Measurements from ENCODE around the gene ZNF722.

DNA sequence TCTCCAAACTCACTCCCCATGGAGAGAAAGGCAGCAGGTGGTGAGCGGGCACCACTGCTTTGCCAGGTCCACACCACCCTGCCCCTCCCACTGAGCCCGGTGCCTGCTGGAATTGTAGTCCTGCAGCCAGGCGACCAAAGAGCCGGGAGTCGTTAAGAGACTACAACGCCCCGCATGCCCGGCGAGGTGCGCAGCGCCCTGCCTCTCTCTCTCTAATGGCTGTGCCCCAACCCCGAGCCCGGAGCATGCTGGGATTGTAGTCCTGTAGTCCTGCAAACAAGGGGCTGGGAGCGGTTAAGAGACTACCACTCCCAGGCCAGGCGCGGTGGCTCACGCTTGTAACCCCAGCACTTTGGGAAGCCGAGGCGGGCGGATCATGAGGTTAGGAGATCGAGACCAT, 38.4 kb downstream of the ZNF722 start:
- no peak for TF ChIP-seq POLR2AphosphoS5 (IDR thresholded peaks at IDR 0.05)
- TF ChIP-seq, protein P1, sequence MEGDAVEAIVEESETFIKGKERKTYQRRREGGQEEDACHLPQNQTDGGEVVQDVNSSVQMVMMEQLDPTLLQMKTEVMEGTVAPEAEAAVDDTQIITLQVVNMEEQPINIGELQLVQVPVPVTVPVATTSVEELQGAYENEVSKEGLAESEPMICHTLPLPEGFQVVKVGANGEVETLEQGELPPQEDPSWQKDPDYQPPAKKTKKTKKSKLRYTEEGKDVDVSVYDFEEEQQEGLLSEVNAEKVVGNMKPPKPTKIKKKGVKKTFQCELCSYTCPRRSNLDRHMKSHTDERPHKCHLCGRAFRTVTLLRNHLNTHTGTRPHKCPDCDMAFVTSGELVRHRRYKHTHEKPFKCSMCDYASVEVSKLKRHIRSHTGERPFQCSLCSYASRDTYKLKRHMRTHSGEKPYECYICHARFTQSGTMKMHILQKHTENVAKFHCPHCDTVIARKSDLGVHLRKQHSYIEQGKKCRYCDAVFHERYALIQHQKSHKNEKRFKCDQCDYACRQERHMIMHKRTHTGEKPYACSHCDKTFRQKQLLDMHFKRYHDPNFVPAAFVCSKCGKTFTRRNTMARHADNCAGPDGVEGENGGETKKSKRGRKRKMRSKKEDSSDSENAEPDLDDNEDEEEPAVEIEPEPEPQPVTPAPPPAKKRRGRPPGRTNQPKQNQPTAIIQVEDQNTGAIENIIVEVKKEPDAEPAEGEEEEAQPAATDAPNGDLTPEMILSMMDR (IDR thresholded peaks at IDR 0.05): no peak
